ENCODE results near the gene DMAC2L.

DNA sequence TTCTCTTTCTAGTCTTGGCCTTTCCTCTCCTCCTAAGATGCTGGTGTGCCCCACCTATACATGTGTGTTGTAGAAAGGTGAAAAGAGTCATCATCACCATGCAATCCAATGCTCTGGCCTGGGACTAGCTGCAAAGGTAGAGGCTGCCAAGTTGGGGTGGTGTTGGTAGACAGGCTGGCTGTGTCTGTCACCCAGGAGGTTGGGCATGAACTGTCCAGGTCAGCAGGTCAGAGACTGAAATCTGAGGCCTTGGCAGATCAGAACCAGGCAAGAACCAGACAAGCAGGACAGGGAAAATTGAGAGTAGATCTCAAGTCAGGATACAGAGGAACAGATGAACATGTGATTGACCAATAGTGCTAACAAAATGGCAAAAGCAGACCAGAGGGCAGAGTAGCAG lies 26.3 kb upstream of the DMAC2L start:
- TF ChIP-seq, protein P1, sequence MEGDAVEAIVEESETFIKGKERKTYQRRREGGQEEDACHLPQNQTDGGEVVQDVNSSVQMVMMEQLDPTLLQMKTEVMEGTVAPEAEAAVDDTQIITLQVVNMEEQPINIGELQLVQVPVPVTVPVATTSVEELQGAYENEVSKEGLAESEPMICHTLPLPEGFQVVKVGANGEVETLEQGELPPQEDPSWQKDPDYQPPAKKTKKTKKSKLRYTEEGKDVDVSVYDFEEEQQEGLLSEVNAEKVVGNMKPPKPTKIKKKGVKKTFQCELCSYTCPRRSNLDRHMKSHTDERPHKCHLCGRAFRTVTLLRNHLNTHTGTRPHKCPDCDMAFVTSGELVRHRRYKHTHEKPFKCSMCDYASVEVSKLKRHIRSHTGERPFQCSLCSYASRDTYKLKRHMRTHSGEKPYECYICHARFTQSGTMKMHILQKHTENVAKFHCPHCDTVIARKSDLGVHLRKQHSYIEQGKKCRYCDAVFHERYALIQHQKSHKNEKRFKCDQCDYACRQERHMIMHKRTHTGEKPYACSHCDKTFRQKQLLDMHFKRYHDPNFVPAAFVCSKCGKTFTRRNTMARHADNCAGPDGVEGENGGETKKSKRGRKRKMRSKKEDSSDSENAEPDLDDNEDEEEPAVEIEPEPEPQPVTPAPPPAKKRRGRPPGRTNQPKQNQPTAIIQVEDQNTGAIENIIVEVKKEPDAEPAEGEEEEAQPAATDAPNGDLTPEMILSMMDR (conservative IDR thresholded peaks at IDR 0.05; ENCODE audit: low read length) = no peak
- TF ChIP-seq EZH2phosphoT487 (IDR thresholded peaks at IDR 0.05; ENCODE audit: borderline replicate concordance, low read depth, low read length) = no peak
